Suprapubic skin (tissue), 3 donors: Measurements from ENCODE around the gene C11orf24.

Experiments
- POLR2A ChIP-seq, 2 donors: fragments of 450-650 bp; IDR thresholded peaks; one replicate each; pipeline ENCODE4 v1.6.1; 2017; ENCODE audit warnings: antibody characterized with exemption in 2 of 2, mild to moderate bottlenecking in 2 of 2, moderate library complexity in 2 of 2
- TF ChIP-seq, protein P1 (sequence below), 2 donors: fragments of 200-600 bp in 1 of 2; fragments of 450-650 bp in 1 of 2; sonication (generic) in 1 of 2; IDR thresholded peaks; one replicate each; pipeline ENCODE4 v1.5.1; 2016 to 2019; ENCODE audit warnings: antibody characterized with exemption in 2 of 2, mild to moderate bottlenecking in 1 of 2, moderate library complexity in 1 of 2

DNA sequence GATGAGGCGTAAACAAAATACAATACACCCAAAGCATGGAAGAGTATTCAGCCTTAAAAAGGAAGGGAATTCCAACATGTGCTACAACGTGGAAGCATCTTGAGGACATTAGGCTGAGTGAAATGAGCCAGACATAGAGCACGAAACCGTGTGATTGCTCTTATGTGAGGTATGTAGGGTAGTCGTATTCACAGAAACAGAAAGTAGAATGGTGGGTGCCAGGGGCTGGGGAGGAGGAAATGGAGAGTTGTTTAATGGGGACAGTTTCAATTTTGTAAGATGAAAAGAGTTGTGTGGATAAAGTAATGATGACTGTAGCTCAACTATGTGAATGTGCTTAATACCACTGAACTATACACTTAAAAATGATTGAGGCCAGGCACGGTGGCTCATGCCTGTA, 48.5 kb downstream of the C11orf24 start:
- TF ChIP-seq, protein P1, sequence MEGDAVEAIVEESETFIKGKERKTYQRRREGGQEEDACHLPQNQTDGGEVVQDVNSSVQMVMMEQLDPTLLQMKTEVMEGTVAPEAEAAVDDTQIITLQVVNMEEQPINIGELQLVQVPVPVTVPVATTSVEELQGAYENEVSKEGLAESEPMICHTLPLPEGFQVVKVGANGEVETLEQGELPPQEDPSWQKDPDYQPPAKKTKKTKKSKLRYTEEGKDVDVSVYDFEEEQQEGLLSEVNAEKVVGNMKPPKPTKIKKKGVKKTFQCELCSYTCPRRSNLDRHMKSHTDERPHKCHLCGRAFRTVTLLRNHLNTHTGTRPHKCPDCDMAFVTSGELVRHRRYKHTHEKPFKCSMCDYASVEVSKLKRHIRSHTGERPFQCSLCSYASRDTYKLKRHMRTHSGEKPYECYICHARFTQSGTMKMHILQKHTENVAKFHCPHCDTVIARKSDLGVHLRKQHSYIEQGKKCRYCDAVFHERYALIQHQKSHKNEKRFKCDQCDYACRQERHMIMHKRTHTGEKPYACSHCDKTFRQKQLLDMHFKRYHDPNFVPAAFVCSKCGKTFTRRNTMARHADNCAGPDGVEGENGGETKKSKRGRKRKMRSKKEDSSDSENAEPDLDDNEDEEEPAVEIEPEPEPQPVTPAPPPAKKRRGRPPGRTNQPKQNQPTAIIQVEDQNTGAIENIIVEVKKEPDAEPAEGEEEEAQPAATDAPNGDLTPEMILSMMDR (IDR thresholded peaks at IDR 0.05): no peak
- no peak for TF ChIP-seq POLR2A (IDR thresholded peaks at IDR 0.05)
